Thyroid gland (tissue), 4 donors: Measurements from ENCODE around the gene COX5B. TPM values are rescaled to one million over a fixed set of nuclear protein-coding genes. Genes with fewer than 3 reads are reported as not detected.
A peak's percentile ranks its signal among the peaks of the same experiment; 100 is the strongest.

Experiments
- DNase-seq, 2 donors: peaks; one replicate each; pipeline ENCODE4 v3.0.0-alpha.2; 2019
- H3K27ac ChIP-seq, 3 donors: fragments of 200-600 bp; sonication (generic); 1 replicate in 2 of 3; 2 replicates in 1 of 3; pipeline ENCODE4 v1.5.1; 2016 to 2019; ENCODE audit warnings: mild to moderate bottlenecking in 1 of 3, moderate library complexity in 1 of 3
- H3K27me3 ChIP-seq: fragments of 200-600 bp; sonication (generic); one replicate; pipeline ENCODE4 v1.5.1; 2019
- H3K36me3 ChIP-seq, 2 donors: fragments of 200-600 bp; sonication (generic); one replicate each; pipeline ENCODE4 v1.5.1; 2016 to 2019
- H3K4me1 ChIP-seq, 2 donors: fragments of 200-600 bp; sonication (generic); one replicate each; pipeline ENCODE4 v1.5.1; 2017 to 2019
- H3K4me3 ChIP-seq, 3 donors: fragments of 200-600 bp; sonication (generic); replicated peaks in 1 of 3; 1 replicate in 2 of 3; 2 replicates in 1 of 3; pipeline ENCODE4 v1.5.1; 2016; ENCODE audit warnings: mild to moderate bottlenecking in 1 of 3
- H3K9me3 ChIP-seq: fragments of 200-600 bp; sonication (generic); one replicate; pipeline ENCODE4 v1.5.1; 2017
- CTCF ChIP-seq, 6 experiments: fragments of 200-600 bp in 3 of 6; fragments of 450-650 bp in 3 of 6; sonication (generic) in 3 of 6; IDR thresholded peaks; one replicate each; pipeline ENCODE4 v1.5.1; 2016 to 2019; ENCODE audit warnings: antibody characterized with exemption in 6 of 6, mild to moderate bottlenecking in 2 of 6, inconsistent platforms in 1 of 6, moderate library complexity in 1 of 6
- POLR2A ChIP-seq, 2 donors: fragments of 450-650 bp; IDR thresholded peaks; one replicate each; pipeline ENCODE4 v1.6.1; 2017; ENCODE audit warnings: antibody characterized with exemption in 2 of 2, mild to moderate bottlenecking in 2 of 2, moderate library complexity in 1 of 2
- WGBS, 2 donors: methylation state at CpG; one replicate each; pipeline ENCODE4 v1.1.5; 2017; 5-methylcytosine and 5-hydroxymethylcytosine counted together
- intact Hi-C: fragments of 100-400 bp; cut with DNase I; formaldehyde crosslinking; loops from one replicate; pipeline ENCODE4 v1.15.1; 2023
- total RNA-seq, 4 donors: library from RNA; depleted of rRNA; stranded (reverse); fragments of >200 nt; gene quantifications; one replicate each; pipeline ENCODE4 v1.2.3, GENCODE V29; 2016

Gene COX5B
- total RNA-seq, 4 donors from 2014 or later = 216 to 731 (median 586) TPM

GRCh38 chr2:97645112-97645694 is 659 bp upstream of the COX5B start:
- Histone ChIP-seq H3K9me3 (no peaks in the 10 kb centered on the region), H3K27ac (peak overlapping the region; percentile 81 to 88 (median 85)), H3K4me1 (peaks cover 12 to 15% of the 10 kb centered on the region in 2 donors), H3K36me3 (peaks cover 17 to 22% of the 10 kb centered on the region in 2 donors), H3K27me3 (no peaks in the 10 kb centered on the region), H3K4me3 (peak overlapping the region; percentile 16 to 95 (median 16))
- TF ChIP-seq CTCF (IDR thresholded peaks at IDR 0.05) (peak in 1 of 6 experiments; percentile 9), POLR2A (IDR thresholded peaks at IDR 0.05) (no peak)
- WGBS, 2 donors = 7 to 13% methylated on average over 18 to 19 of the region's 19 CpGs
- intact Hi-C loops = no loop called here
- no peak for DNase-seq

GRCh38 chr2:97646977-97647376 is 1.1 kb downstream of the COX5B start:
- peak overlapping the region in 2 of 3 donors; percentile 81 to 88 for H3K27ac ChIP-seq
- no peak for DNase-seq
- intact Hi-C loops = no loop called here
- WGBS, 2 donors = 90 to 97% methylated on average over 4 of the region's 4 CpGs
- no peaks in the 10 kb centered on the region for H3K27me3 ChIP-seq
- no peaks in the 10 kb centered on the region for H3K9me3 ChIP-seq
- peaks cover 17 to 22% of the 10 kb centered on the region in 2 donors for H3K36me3 ChIP-seq
- peaks cover 12 to 29% of the 10 kb centered on the region in 2 donors for H3K4me1 ChIP-seq
- H3K4me3 ChIP-seq = peak overlapping the region in 2 of 3 donors; percentile 95
- TF ChIP-seq POLR2A (IDR thresholded peaks at IDR 0.05) = no peak
- no peak for TF ChIP-seq CTCF (IDR thresholded peaks at IDR 0.05)

GRCh38 chr2:97651114-97651513 is 5.3 kb downstream of the COX5B start:
- H3K9me3 ChIP-seq = no peaks in the 10 kb centered on the region
- H3K4me3 ChIP-seq = no peak overlapping the region
- no peaks in the 10 kb centered on the region for H3K27me3 ChIP-seq
- WGBS, 2 donors = 33 to 41% methylated on average over 4 of the region's 4 CpGs
- DNase-seq = peak; percentile 74 to 78
- H3K27ac ChIP-seq = peak overlapping the region; percentile 18 to 53 (median 21)
- H3K4me1 ChIP-seq = peaks cover 12 to 22% of the 10 kb centered on the region in 2 donors
- TF ChIP-seq CTCF (IDR thresholded peaks at IDR 0.05) (no peak), POLR2A (IDR thresholded peaks at IDR 0.05) (no peak)
- peaks cover 18 to 29% of the 10 kb centered on the region in 2 donors for H3K36me3 ChIP-seq
- intact Hi-C loops = no loop called here

- Histone ChIP-seq H3K4me1 (peaks cover 0 to 14% of the 10 kb centered on the region in 2 donors), H3K4me3 (no peak overlapping the region), H3K27ac (no peak overlapping the region), H3K36me3 (peaks cover 27 to 39% of the 10 kb centered on the region in 2 donors), H3K9me3 (no peaks in the 10 kb centered on the region), H3K27me3 (no peaks in the 10 kb centered on the region)
- WGBS, 2 donors = 94 to 100% methylated on average over 2 of the region's 2 CpGs
- intact Hi-C loops = no loop called here
- no peak for TF ChIP-seq POLR2A (IDR thresholded peaks at IDR 0.05)
- DNase-seq = no peak
These were observed 7.6 kb downstream of the COX5B start for GRCh38 chr2:97653473-97653872.

- Histone ChIP-seq H3K27me3 (no peaks in the 10 kb centered on the region), H3K27ac (no peak overlapping the region), H3K36me3 (peaks cover 27 to 41% of the 10 kb centered on the region in 2 donors), H3K9me3 (no peaks in the 10 kb centered on the region), H3K4me3 (no peak overlapping the region), H3K4me1 (peaks cover 0 to 14% of the 10 kb centered on the region in 2 donors)
- no peak for DNase-seq
- intact Hi-C loops = no loop called here
- no peak for TF ChIP-seq POLR2A (IDR thresholded peaks at IDR 0.05)
- no peak for TF ChIP-seq CTCF (IDR thresholded peaks at IDR 0.05)
- WGBS, 2 donors = 93 to 100% methylated on average over 1 of the region's 1 CpG
These were observed 8.0 kb downstream of the COX5B start for GRCh38 chr2:97653874-97654273.
